GM12873 (cell line): ENCODE data around the gene ARHGAP20.

ENCODE experiments used
- CTCF ChIP-seq: IDR thresholded peaks from 2 replicates; pipeline ENCODE4 v1.5.1; 2012; ENCODE audit warnings: low read depth, mild to moderate bottlenecking, moderate library complexity, low read length, control low read depth; ENCODE audit not compliant: insufficient read depth; ENCODE audit errors: missing control alignments

The ARHGAP20 gene

GRCh38 chr11:110711776-110712658 is at the start of gene ARHGAP20:
Gene ARHGAP20 (minus strand): TSS chr11:110712437. CDS start chr11:110712231, 206 bp downstream.
- TF ChIP-seq CTCF, result no peak

- no peak for TF ChIP-seq CTCF
Observed at GRCh38 chr11:110761991-110762390, 49.8 kb upstream of the ARHGAP20 start.

GRCh38 chr11:110761131-110761530 is 48.9 kb upstream of the ARHGAP20 start:
- TF ChIP-seq CTCF, result no peak

GRCh38 chr11:110759972-110760381 is 47.7 kb upstream of the ARHGAP20 start:
- TF ChIP-seq CTCF, result no peak

GRCh38 chr11:110757962-110758755 is 45.9 kb upstream of the ARHGAP20 start:
- no peak for TF ChIP-seq CTCF

GRCh38 chr11:110757066-110757465 is 44.8 kb upstream of the ARHGAP20 start:
- TF ChIP-seq CTCF, result no peak

GRCh38 chr11:110755941-110756340 is 43.7 kb upstream of the ARHGAP20 start:
- no peak for TF ChIP-seq CTCF
